ENCODE data around the gene TFDP1.

DNA sequence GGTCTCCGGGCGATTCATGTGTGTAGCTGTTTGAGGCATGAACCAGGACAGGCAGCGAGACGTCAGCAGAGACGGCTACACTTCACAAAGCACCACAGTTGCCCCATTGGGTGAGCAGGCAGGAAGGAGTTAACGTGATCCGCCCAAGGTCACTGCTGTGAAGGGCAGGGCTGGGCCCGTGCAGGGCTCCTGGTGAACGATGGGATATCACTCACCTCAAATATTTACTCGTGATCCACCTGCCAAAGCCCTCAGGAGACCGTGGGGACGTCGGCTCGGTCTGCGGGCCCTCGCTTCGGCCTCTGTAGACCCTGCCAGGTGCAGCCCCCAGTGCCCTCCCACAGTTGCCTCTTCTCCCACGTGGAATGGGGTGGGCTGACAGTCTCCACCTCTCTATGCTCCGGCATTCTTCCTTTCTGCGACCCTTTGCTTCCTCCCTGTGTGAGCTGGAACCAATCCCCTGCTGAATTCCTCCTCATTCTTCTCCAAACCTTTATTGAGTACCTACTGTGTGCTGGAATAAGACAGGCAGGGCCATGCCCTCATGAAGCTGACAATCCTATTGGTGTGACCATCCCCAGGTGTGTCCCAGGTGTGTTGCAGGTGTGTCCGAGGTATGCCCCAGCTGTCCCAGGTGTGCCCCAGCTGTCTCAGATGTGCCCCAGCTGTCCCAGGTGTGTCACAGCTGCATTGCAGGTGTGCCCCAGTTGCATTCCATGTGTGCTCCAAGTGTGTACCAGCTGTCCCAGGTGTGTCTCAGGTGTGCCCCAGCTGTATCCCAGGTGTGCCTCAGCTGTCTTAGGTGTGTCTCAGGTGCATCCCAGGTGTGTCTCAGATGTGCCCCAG, 80.4 kb downstream of the TFDP1 start:
- TF ChIP-seq, protein P1, sequence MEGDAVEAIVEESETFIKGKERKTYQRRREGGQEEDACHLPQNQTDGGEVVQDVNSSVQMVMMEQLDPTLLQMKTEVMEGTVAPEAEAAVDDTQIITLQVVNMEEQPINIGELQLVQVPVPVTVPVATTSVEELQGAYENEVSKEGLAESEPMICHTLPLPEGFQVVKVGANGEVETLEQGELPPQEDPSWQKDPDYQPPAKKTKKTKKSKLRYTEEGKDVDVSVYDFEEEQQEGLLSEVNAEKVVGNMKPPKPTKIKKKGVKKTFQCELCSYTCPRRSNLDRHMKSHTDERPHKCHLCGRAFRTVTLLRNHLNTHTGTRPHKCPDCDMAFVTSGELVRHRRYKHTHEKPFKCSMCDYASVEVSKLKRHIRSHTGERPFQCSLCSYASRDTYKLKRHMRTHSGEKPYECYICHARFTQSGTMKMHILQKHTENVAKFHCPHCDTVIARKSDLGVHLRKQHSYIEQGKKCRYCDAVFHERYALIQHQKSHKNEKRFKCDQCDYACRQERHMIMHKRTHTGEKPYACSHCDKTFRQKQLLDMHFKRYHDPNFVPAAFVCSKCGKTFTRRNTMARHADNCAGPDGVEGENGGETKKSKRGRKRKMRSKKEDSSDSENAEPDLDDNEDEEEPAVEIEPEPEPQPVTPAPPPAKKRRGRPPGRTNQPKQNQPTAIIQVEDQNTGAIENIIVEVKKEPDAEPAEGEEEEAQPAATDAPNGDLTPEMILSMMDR (IDR thresholded peaks at IDR 0.05) = no peak
- no peak for TF ChIP-seq POLR2A (IDR thresholded peaks at IDR 0.05)
- no peak for TF ChIP-seq EP300 (IDR thresholded peaks at IDR 0.05)
